GM18858 (cell line): ENCODE measurements around the gene GMCL2.

ENCODE experiments used
- ATAC-seq: cut with Tn5 transposase; IDR thresholded peaks from one replicate; pipeline ENCODE4 v1.9.1; 2021; ENCODE audit not compliant: unreplicated experiment

GMCL2 gene

DNA sequence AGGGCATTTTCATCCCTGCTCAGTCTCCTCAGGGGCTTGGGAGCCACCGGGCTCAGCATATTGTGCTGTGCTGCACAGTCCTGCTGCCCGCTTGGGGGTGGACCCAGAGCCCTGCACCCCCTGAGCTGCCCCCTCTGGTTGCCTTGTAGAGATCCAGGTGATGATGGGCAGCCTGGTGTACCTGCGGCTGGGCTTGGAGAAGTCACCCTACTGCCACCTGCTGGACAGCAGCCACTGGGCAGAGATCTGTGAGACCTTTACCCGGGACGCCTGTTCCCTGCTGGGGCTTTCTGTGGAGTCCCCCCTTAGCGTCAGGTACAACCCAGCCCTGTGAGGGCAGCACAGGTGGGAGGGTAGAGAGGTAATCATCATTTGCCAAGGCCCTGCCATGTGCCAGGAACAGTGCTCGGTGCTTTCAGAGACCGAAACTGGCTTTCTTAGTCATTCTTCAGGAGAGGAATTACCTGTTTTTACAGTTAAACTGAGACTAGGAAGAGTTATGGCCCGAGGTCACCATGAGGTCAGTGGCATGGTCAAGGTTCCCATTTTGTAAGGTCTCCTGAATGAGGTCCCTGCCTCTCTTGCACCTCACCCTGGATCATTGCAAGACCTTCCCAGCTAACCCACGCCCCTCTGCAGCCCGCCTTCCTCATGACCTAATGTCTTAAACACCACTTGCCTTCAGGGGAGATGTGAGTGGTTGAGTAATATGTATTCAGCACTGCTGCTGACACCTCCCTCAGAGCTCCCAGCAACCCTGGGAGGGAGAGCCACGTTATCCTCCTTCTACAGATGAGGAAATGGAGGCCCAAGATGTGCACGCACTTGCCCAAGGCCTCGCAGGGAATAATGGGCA, 41.0 kb downstream of the GMCL2 start:
- no peak for ATAC-seq

GRCh38 chr5:178143901-178144300, 43.3 kb downstream of the GMCL2 start:
- no peak for ATAC-seq

GRCh38 chr5:178143246-178143645, 43.9 kb downstream of the GMCL2 start:
- ATAC-seq: no peak

GRCh38 chr5:178142642-178143041, 44.5 kb downstream of the GMCL2 start:
- no peak for ATAC-seq

DNA sequence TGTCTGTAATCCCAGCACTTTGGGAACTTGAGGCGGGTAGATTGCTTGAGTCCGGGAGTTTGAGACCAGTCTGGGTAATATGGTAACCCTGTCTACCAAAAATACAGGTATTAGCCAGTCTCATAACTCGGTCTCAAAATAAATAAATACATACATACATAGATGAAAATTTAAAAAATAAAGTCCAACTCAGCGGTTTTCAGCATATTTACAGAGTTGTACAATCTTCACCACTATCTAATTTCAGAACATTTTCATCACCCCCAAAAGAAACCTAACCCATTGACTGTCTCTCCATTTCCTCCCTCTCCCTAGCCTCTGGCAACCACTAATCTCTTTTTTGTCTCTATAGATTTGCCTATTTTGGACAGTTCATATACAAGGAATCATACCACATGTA, 45.6 kb downstream of the GMCL2 start:
- no peak for ATAC-seq

DNA sequence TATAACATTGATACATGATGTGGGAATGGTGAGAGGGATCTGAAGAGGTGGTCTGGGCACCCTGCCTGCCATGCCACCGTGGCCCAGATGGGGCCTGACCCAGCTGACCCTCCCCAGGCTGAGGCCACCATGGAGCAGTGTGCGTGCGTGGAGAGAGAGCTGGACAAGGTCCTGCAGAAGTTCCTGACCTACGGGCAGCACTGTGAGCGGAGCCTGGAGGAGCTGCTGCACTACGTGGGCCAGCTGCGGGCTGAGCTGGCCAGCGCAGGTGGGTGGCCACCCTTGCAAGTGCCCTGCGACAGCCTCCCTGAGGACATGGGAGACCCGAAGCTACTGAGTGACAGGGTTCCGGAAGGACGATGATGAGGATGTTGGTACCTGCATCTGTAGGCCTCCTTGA, 49.2 kb downstream of the GMCL2 start:
- ATAC-seq: no peak

DNA sequence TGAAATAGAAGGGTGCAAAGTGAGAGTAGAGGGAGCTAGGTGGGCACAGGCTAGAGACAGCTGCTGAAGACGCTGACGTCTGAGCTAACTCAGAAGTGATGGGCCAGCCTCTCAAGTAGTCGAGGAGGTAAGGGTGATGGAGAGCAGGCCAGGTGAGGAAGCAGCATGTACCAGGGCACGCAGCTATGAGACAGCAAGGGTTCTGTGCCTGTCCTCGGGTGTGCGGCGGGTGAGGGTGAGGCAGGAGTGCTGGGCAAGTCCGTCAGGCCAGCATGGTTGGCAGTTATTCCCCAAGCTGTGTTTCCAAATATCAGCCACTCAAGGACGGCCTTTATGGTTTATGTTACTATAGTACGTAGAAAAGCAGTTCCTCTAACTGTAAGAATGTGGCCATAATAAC, 50.2 kb downstream of the GMCL2 start:
- ATAC-seq: no peak
